Karpas-422 (cell line): ENCODE data around the gene SLC25A44. TPM values are rescaled to one million over a fixed set of nuclear protein-coding genes. Genes with fewer than 3 reads are reported as not detected.

Experiments
- DNase-seq: peaks from one replicate; pipeline ENCODE4 v3.0.0-alpha.2; 2015
- H2AFZ ChIP-seq: fragments of 200-600 bp; sonication (generic); 2 replicates; pipeline ENCODE4 v1.6.1; 2014; ENCODE audit warnings: antibody characterized with exemption, low read length, mixed read lengths
- H3K27ac ChIP-seq: fragments of 200-600 bp; sonication (generic); 2 replicates; pipeline ENCODE4 v1.5.1; 2014; ENCODE audit warnings: mild to moderate bottlenecking, low read length, moderate library complexity
- H3K27me3 ChIP-seq: fragments of 200-600 bp; sonication (generic); 2 replicates; pipeline ENCODE4 v1.6.1; 2014; ENCODE audit warnings: low read length, mixed read lengths
- H3K36me3 ChIP-seq: fragments of 200-600 bp; sonication (generic); 2 replicates; pipeline ENCODE4 v1.6.1; 2014; ENCODE audit warnings: low read length, mixed read lengths; ENCODE audit not compliant: insufficient read depth
- H3K4me1 ChIP-seq: fragments of 200-600 bp; sonication (generic); 2 replicates; pipeline ENCODE4 v1.6.1; 2014; ENCODE audit warnings: mild to moderate bottlenecking, low read length, mixed read lengths
- H3K4me2 ChIP-seq: fragments of 200-600 bp; sonication (generic); 2 replicates; pipeline ENCODE4 v1.6.1; 2014; ENCODE audit warnings: low read length, low read depth, mild to moderate bottlenecking; ENCODE audit not compliant: poor library complexity, severe bottlenecking
- H3K4me3 ChIP-seq: fragments of 200-600 bp; sonication (generic); 2 replicates; pipeline ENCODE4 v1.5.1; 2014; ENCODE audit warnings: mild to moderate bottlenecking, antibody characterized with exemption, low read length, mixed read lengths
- H3K79me2 ChIP-seq: fragments of 200-600 bp; sonication (generic); 2 replicates; pipeline ENCODE4 v1.6.1; 2014; ENCODE audit warnings: mild to moderate bottlenecking, low read length, mixed read lengths
- H3K9ac ChIP-seq: fragments of 200-600 bp; sonication (generic); 2 replicates; pipeline ENCODE4 v1.6.0; 2014; ENCODE audit warnings: low read length
- H3K9me2 ChIP-seq: fragments of 200-600 bp; sonication (generic), shearing (Covaris generic); replicated peaks from 2 replicates; pipeline ENCODE4 v1.6.0; 2014; ENCODE audit warnings: mild to moderate bottlenecking, low read length, moderate library complexity; ENCODE audit not compliant: insufficient read depth
- H3K9me3 ChIP-seq: fragments of 300-700, 200-600 bp; sonication (generic); 2 replicates; pipeline ENCODE4 v1.6.1; 2014; ENCODE audit warnings: low read length, mixed read lengths
- H4K20me1 ChIP-seq: fragments of 200-600 bp; sonication (generic); 2 replicates; pipeline ENCODE4 v1.6.1; 2014; ENCODE audit warnings: mild to moderate bottlenecking, antibody characterized with exemption, low read length, low read depth; ENCODE audit not compliant: insufficient read depth
- total RNA-seq: library from RNA; depleted of rRNA; stranded (reverse); fragments of >200 nt; shearing (Covaris generic); gene quantifications from 2 replicates; pipeline ENCODE4 v1.2.3, GENCODE V29; 2014; ENCODE audit warnings: low replicate concordance

The SLC25A44 gene
- total RNA-seq, 1 experiment from 2014 or later = 24.0 TPM

DNA sequence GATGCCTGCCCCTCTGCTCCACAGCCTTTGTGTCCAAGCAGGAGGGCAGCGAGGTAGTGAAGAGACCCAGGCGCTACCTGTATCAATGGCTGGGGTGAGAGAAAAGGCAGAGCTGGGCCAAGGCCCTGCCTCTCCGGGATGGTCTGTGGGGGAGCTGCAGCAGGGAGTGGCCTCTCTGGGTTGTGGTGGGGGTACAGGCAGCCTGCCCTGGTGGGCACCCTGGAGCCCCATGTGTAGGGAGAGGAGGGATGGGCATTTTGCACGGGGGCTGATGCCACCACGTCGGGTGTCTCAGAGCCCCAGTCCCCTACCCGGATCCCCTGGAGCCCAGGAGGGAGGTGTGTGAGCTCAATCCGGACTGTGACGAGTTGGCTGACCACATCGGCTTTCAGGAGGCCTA is 48.8 kb downstream of the SLC25A44 start:
- H3K36me3 ChIP-seq = no peaks in the 10 kb centered on the region
- no peak overlapping the region for H3K27ac ChIP-seq
- H3K9me2 ChIP-seq = no peaks in the 10 kb centered on the region
- no peak overlapping the region for H3K4me2 ChIP-seq
- no peaks in the 10 kb centered on the region for H3K27me3 ChIP-seq
- no peak overlapping the region for H3K9ac ChIP-seq
- no peak overlapping the region for H2AFZ ChIP-seq
- DNase-seq = no peak
- peaks cover 13% of the 10 kb centered on the region for H3K4me1 ChIP-seq
- no peaks in the 10 kb centered on the region for H3K9me3 ChIP-seq
- no peaks in the 10 kb centered on the region for H3K79me2 ChIP-seq
- H3K4me3 ChIP-seq = no peak overlapping the region
- no peaks in the 10 kb centered on the region for H4K20me1 ChIP-seq

DNA sequence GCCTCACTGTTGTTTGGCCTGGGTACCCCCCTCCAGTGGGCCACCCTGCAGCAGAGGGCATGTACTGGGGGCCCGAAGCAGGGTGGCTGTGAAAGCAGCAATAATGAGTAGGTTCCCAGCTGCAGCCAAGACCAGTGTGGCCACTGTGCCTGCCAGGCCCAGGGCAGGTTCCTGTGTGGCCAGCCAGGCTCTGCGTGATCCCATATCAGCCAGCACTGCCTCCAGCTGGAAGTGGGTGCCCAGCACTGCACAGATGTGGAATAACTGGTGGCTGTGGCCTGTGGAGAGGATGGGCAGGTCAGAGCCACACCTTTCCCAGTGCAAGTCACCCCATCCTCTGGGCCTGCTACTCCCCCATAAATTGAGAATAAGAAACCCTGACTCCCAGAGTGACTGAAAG is 50.2 kb downstream of the SLC25A44 start:
- Histone ChIP-seq H3K9me2 (no peaks in the 10 kb centered on the region), H3K4me1 (peaks cover 13% of the 10 kb centered on the region), H3K9ac (no peak overlapping the region), H3K27me3 (no peaks in the 10 kb centered on the region), H2AFZ (no peak overlapping the region), H3K4me2 (no peak overlapping the region), H3K4me3 (no peak overlapping the region), H4K20me1 (no peaks in the 10 kb centered on the region), H3K79me2 (no peaks in the 10 kb centered on the region), H3K9me3 (no peaks in the 10 kb centered on the region), H3K36me3 (no peaks in the 10 kb centered on the region), H3K27ac (no peak overlapping the region)
- DNase-seq = no peak

DNA sequence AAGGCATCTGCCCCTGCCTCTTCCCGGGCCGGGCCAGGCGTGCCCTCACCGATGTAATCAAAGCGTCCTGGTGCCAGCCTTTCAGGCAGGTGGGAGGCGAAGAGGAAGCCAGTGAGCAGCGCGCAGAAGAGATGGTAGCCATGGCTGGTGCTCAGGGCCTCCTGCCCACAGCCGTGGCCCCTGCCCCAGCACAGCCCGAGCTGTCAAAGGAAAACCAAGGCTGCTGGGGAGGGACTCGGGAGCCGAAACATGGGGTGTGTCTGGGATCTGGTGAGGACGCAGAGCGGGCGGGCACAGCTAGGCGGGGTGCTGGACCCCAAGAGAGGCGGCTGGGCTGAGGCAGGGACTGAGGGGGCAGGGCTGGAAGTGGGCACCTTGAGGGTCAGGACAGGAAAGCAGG is 50.8 kb downstream of the SLC25A44 start:
- Histone ChIP-seq H3K9me2 (no peaks in the 10 kb centered on the region), H3K27me3 (no peaks in the 10 kb centered on the region), H3K9ac (no peak overlapping the region), H3K79me2 (no peaks in the 10 kb centered on the region), H3K4me2 (no peak overlapping the region), H3K4me1 (peaks cover 13% of the 10 kb centered on the region), H3K36me3 (no peaks in the 10 kb centered on the region), H4K20me1 (no peaks in the 10 kb centered on the region), H3K27ac (no peak overlapping the region), H3K4me3 (no peak overlapping the region), H2AFZ (no peak overlapping the region), H3K9me3 (no peaks in the 10 kb centered on the region)
- no peak for DNase-seq

DNA sequence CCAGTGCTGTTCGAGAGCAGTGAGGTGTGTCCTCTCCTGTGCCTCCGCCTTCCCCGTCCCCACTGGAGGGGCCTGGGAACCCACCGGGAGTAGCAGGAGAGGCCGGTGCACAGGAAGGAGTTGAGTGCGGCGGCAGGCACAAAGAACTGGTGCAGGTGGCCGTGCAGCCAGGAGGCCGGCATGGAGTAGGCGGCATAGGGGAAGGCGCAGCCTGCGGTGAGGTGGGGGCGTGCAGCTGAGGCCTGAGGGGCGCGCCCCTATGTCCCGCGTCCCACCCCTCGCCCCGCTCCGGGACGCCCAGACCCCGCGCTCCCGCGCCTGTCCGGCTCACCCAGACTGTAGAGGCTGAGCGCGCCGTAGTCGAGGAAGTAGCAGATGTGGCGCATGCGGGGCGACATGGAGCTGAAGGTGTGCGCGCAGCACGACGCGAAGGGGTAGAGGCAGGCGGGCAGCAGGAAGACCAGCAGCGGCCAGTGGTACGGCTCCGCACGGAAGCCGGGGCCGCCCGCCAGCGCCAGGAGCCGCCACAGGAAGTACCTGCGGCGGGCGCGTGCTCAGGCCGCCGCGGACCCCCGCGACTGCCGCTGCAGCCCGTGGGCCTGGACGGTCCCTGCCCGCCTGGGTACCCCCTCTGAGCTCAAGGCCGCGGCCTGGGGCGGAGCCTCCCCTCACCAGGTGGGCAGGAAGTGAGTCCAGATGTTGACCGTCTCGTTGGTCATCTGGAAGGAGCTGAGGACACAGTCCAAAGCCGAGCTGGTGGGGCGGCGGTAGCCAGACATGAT is 51.7 kb downstream of the SLC25A44 start:
- Histone ChIP-seq H3K79me2 (no peaks in the 10 kb centered on the region), H3K4me1 (peaks cover 13% of the 10 kb centered on the region), H3K4me3 (no peak overlapping the region), H2AFZ (no peak overlapping the region), H3K9me3 (no peaks in the 10 kb centered on the region), H3K9me2 (no peaks in the 10 kb centered on the region), H3K9ac (no peak overlapping the region), H3K27me3 (no peaks in the 10 kb centered on the region), H3K27ac (no peak overlapping the region), H3K4me2 (no peak overlapping the region), H3K36me3 (no peaks in the 10 kb centered on the region), H4K20me1 (no peaks in the 10 kb centered on the region)
- no peak for DNase-seq

DNA sequence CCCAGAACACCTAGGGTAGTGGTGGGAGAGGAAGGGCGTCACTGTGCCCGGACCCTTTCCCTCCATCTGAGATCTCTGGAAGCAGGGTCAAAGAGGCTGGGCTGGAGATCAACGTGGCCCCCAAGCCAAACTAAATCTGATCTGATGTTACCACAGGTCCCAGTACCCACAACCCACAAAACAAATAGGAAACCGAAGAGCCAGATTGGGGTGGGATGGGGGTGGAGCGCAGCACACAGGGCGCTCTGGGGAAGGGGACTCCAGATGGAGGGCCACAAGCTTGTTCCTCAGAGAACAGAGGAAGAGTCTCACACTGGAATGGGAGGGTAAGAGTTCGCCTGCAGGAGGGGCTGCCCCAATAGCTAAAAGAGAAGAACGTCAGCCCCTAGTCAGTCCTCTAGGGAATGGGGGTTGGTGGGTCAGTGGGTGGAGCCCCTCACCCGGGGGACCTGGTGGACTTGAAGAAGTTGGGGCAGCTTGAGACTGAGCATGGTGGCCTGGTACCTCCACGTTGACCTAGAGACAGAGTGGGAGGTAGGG is 52.4 kb downstream of the SLC25A44 start:
- H3K27ac ChIP-seq = no peak overlapping the region
- H3K27me3 ChIP-seq = no peaks in the 10 kb centered on the region
- H2AFZ ChIP-seq = no peak overlapping the region
- H3K4me1 ChIP-seq = peaks cover 10% of the 10 kb centered on the region
- H4K20me1 ChIP-seq = no peaks in the 10 kb centered on the region
- 0 out of 2 replicates have a peak, but pooled peaks cover 3% of the 10 kb centered on the region for H3K36me3 ChIP-seq
- no peak overlapping the region for H3K4me2 ChIP-seq
- H3K4me3 ChIP-seq = no peak overlapping the region
- no peaks in the 10 kb centered on the region for H3K9me3 ChIP-seq
- no peak for DNase-seq
- no peaks in the 10 kb centered on the region for H3K79me2 ChIP-seq
- H3K9ac ChIP-seq = no peak overlapping the region
- H3K9me2 ChIP-seq = no peaks in the 10 kb centered on the region

DNA sequence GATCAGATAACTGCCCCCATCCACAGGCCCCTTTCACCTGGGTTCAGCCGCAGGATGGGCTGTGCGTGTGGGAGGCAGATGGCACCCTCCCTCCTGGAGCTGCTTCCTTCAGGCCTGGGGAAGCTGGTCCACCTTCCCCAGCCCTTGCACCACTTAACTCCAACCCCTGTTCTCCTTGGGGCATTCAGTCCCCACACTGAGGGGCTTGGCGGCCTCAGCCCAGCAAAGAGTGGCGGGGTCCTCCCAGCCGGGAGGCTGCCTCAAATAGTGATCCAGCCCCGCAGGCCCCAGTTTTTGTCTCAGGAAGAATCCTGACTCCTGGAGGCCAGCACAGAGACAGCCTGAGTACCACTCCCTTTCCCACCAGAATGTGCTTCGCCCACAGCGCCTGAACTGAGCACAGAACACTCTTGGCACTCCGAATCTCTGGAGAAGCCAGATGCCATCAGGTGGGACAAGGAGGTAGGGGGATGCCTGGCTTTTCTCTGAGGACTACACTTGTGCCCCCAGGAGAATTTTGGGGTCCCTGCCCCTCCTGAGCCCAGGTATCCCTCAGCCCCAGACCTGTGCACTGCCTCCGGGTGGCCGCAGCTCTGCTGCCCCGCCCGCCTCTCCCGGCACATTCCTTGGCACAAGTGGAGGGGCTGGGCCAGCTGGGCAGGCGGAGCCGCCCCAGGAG is 53.0 kb downstream of the SLC25A44 start:
- no peak for DNase-seq
- H3K9me2 ChIP-seq = no peaks in the 10 kb centered on the region
- H3K4me2 ChIP-seq = no peak overlapping the region
- no peak overlapping the region for H3K4me3 ChIP-seq
- H3K36me3 ChIP-seq = 0 out of 2 replicates have a peak, but pooled peaks cover 4% of the 10 kb centered on the region
- no peaks in the 10 kb centered on the region for H4K20me1 ChIP-seq
- H3K27me3 ChIP-seq = no peaks in the 10 kb centered on the region
- no peak overlapping the region for H2AFZ ChIP-seq
- peaks cover 4% of the 10 kb centered on the region for H3K4me1 ChIP-seq
- no peaks in the 10 kb centered on the region for H3K79me2 ChIP-seq
- H3K9me3 ChIP-seq = no peaks in the 10 kb centered on the region
- no peak overlapping the region for H3K9ac ChIP-seq
- no peak overlapping the region for H3K27ac ChIP-seq

DNA sequence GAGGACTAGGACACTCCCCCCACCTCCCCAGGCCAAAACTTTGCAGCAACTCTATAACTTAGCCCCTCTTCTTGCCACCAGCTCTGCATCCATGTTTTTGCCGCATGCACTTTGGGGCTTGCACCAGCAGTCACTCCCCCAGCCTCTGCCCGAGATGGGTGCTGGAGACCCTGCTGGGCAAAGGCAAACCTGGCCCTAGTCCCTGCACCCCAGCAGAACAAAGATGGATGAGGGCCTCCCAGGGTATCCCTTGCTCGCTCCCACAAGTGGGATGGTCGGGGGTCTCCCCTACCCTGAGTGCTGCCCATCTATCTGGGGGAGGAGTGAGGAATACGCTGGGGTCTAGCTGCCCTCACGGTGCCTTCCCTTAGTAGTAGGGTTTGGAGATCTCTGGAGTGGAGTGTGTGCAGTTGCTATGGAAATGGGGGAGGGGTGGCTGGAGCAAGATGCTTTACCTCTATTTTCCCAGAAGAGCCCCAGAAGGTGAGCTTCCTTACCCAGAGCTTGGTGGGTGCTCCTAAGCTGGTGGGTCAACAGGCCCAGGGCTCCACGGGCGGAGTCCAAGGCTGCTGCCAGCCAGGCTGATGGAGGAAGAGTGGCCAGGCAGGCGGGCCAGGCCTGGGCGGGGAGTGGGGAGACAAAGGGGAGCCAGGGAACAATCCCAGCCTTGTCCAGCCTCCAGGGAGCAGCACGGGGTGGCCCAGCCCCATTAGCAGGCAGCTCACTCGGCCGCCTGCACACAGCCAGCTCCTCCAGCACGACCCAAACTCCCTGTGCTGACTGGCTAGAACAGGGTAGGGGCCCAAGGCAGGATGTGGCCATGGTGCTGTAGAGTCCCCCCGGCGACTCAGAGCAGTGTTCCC is 53.8 kb downstream of the SLC25A44 start, which contains the start of gene PAQR6:
PAQR6 (minus strand) TSS at position 597 of the 863 bp plus-strand sequence. CDS start 1,325 bp downstream, outside the sequence.
- Histone ChIP-seq H3K79me2 (no peaks in the 10 kb centered on the region), H3K36me3 (peaks cover 6% of the 10 kb centered on the region; the same call in 1 of the 2 replicates), H3K27me3 (no peaks in the 10 kb centered on the region), H3K9ac (no peak within 1 kb of the TSS), H3K4me2 (no peak within 1 kb of the TSS), H3K4me1 (no peaks in the 10 kb centered on the region), H3K4me3 (no peak within 1 kb of the TSS), H3K9me3 (no peaks in the 10 kb centered on the region), H3K27ac (no peak within 1 kb of the TSS), H4K20me1 (no peaks in the 10 kb centered on the region), H2AFZ (no peak within 1 kb of the TSS), H3K9me2 (no peaks in the 10 kb centered on the region)
- no peak for DNase-seq
